ENCODE measurements around the gene CALML5. TPM values are rescaled to one million over a fixed set of nuclear protein-coding genes. Genes with fewer than 3 reads are reported as not detected.
A peak's percentile ranks its signal among the peaks of the same experiment; 100 is the strongest.
"Not testable (repeated sequence)": the region's sequence is repeated elsewhere in the genome, so short reads cannot be mapped to it uniquely, and the experiment has no call there.

The CALML5 gene
- total RNA-seq, 1 donor from 2014 or later: not detected

DNA sequence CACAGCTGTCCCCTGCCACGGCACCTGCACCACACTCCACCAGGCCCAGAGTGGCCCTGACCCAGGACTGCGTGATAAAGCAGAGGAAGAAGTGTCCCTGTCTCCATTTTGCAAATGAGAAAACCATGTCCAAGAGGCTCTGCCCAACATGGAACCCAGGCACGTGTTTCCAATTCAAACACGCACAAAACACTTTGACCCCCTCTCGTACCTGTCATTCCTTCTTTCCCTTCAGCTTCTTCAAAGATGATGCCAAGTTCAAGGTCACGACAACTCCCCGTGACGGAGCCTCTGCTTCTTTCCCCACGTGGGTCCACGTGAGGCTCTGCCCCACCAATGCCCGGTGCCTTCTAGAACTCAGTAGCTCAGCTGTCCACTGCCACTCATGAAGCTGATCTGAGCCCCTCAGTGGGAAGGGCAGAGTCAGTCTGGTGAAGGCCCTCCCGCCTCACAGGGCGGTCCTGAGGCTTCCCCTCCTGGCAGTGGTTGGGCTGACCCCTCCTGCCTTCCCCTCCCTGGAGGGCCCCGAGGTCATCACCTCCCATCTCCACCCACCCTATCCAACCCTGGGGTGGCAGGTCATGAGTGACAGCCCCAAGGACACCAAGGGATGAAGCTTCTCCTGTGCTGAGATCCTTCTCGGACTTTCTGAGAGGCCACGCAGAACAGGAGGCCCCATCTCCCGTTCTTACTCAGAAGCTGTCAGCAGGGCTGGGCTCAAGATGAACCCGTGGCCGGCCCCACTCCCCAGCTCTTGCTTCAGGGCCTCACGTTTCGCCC is 19.0 kb downstream of the CALML5 start:
- TF ChIP-seq, protein P1, sequence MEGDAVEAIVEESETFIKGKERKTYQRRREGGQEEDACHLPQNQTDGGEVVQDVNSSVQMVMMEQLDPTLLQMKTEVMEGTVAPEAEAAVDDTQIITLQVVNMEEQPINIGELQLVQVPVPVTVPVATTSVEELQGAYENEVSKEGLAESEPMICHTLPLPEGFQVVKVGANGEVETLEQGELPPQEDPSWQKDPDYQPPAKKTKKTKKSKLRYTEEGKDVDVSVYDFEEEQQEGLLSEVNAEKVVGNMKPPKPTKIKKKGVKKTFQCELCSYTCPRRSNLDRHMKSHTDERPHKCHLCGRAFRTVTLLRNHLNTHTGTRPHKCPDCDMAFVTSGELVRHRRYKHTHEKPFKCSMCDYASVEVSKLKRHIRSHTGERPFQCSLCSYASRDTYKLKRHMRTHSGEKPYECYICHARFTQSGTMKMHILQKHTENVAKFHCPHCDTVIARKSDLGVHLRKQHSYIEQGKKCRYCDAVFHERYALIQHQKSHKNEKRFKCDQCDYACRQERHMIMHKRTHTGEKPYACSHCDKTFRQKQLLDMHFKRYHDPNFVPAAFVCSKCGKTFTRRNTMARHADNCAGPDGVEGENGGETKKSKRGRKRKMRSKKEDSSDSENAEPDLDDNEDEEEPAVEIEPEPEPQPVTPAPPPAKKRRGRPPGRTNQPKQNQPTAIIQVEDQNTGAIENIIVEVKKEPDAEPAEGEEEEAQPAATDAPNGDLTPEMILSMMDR (IDR thresholded peaks at IDR 0.05): no peak
- peak in 1 of 2 donors; percentile 42 for DNase-seq (ENCODE audit: low spot score in 2 of 2)

DNA sequence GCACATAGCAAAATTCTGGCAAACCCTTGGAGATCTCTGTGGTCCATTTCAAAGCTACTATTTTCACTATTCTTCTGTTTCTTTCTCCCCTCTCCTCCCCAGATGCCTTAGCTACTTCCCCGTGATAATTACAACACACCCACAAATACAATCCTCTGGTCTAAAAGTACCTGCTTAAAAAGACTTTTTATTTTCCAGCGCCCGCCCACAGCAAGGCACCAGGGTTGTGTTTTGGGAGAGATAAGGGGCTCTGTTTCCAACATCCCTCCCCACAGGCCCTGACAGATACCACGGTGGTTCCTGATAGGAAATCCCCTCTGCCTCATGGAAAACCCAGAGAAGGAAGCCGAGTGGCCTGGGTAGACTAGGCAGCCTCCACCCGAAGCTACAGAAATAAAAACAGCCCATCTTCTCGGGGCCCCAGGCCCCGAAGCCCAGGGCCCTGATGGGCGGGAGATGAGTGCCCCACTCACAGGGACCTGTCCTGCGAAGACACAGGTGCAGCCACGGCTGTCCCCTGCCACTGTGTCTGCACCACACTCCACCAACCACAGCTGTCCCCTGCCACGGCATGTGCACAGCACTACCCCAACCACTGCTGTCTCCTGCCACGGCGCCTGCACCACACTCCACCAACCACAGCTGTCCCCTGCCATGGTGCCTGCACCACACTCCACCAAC is 19.7 kb downstream of the CALML5 start:
- no peaks in the 10 kb centered on the region for H3K4me1 ChIP-seq
- H3K4me3 ChIP-seq: no peak overlapping the region
- intact Hi-C loops (cut with DNase I): no loop called here
- H3K36me3 ChIP-seq: no peaks in the 10 kb centered on the region
- peaks cover 0 to 5% of the 10 kb centered on the region in 2 donors for H3K9me3 ChIP-seq
- no peaks in the 10 kb centered on the region for H3K27me3 ChIP-seq
- no peak overlapping the region for H3K27ac ChIP-seq
- TF ChIP-seq, protein P1 (IDR thresholded peaks at IDR 0.05): no peak
- peak in 1 of 2 donors; percentile 54 for DNase-seq (ENCODE audit: low spot score in 2 of 2)

More for the DNA sequence above, 19.0 kb downstream of the CALML5 start:
- H3K27ac ChIP-seq: no peak overlapping the region
- H3K36me3 ChIP-seq: no peaks in the 10 kb centered on the region
- H3K4me3 ChIP-seq: no peak overlapping the region
- peaks cover 0 to 5% of the 10 kb centered on the region in 2 donors for H3K9me3 ChIP-seq
- intact Hi-C loops (cut with DNase I): no loop called here
- H3K4me1 ChIP-seq: no peaks in the 10 kb centered on the region
- H3K27me3 ChIP-seq: no peaks in the 10 kb centered on the region

DNA sequence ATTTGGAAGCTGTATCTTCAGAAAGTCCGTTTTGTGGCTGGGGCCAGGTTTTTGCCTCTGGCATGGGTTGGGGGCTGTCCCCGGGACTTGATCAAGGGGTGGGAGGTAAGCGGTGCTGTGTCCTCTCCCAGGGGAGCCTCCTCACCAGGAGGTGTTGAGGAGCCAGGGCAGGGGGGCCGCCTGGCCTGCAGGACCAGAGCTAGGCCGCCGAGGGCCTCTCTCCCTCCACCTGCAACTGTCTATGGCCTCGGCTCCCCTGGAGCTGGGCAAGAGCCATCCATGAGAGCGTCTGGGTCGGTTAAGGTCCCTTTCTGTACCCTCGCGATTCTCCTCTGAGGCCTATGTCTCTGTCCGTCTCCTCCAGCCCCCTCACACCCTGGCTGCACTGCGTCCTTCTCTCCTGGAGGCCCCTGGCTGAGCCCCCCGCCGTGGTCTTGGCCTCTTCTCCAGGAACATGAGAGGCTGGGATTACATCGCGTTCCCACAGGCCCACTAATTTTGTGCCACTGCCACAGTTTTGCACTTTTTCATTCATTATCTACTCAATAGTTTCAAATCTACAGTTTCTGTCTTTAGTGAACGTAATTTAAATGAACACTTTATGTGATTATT is 20.6 kb downstream of the CALML5 start:
- H3K36me3 ChIP-seq: no peaks in the 10 kb centered on the region

DNA sequence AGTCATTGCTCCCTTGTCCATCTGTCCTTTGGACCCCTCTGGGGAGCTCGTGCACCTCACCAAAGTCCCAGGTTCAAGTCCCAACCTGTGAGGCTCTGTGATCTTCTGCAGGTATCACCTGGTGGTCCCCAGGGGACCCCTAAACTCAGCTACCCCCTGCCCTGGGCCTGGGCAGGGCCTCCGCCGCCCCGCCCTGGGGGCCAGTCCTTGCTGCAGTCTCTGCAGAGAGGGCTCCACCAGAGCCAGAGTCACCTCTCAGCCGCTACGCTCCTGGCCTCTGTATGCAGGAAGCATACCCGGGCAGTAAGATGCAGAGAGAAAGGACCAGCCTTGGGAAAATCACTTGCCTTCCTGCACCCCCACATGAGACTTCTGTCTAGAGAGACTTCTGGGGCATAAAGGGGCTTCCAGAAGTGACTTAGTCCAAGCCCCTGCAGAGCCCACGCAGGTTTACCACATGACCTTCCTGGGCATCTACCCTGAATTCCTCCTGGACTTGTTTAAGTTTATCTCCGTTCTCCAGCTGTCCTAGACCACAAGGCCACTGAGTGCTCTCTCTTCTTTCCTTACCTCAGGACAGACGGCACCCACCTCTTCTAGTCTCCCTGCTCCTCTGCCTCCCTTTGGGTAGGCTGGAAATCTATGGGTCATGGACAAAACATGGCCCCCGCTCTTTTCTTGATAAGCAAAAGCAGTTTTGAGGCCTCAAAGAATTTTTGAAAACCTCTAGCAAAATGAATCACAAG is 21.2 kb downstream of the CALML5 start:
- TF ChIP-seq, protein P1 (IDR thresholded peaks at IDR 0.05): no peak
- H3K9me3 ChIP-seq: no peaks in the 10 kb centered on the region
- H3K27ac ChIP-seq: no peak overlapping the region
- no peaks in the 10 kb centered on the region for H3K27me3 ChIP-seq
- intact Hi-C loops (cut with DNase I): no loop called here
- no peaks in the 10 kb centered on the region for H3K36me3 ChIP-seq
- no peak overlapping the region for H3K4me3 ChIP-seq
- peak in 1 of 2 donors; percentile 45 for DNase-seq (ENCODE audit: low spot score in 2 of 2)
- no peaks in the 10 kb centered on the region for H3K4me1 ChIP-seq

More for the DNA sequence above, 20.6 kb downstream of the CALML5 start:
- no peaks in the 10 kb centered on the region for H3K27me3 ChIP-seq
- peak in 1 of 2 donors; percentile 47 for DNase-seq (ENCODE audit: low spot score in 2 of 2)
- H3K27ac ChIP-seq: no peak overlapping the region
- H3K9me3 ChIP-seq: no peaks in the 10 kb centered on the region
- H3K4me3 ChIP-seq: no peak overlapping the region
- TF ChIP-seq, protein P1 (IDR thresholded peaks at IDR 0.05): no peak
- H3K4me1 ChIP-seq: no peaks in the 10 kb centered on the region
- intact Hi-C loops (cut with DNase I): no loop called here

DNA sequence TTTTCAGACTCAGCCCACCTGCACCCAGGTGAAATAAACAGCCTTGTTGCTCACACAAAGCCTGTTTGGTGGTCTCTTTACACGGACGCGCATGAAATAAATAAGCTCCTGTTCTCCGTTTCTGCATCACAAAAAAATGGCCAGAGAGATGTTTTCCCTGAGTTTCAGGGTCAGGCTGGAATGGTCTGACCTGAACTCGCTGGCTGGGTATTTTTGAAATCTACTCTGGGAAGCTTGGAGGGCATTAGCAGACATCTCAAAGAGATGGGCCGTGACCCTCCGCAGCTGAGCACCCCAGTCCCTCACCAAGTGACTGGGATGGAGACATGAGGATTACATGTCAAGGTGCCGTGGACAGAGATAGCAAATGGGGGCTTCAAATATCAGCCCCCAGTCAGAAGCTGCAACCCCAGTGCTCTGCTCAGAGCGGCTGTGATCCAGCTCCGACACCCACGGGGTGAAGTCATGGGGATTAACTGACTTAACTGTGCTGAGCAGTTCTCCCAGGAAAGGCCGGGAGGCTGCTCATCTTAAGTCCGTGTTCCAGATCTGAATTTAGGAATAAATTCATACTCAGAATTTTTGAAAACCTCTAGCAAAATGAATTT is 22.3 kb downstream of the CALML5 start:
- no peak for DNase-seq (ENCODE audit: low spot score in 2 of 2)
- no peaks in the 10 kb centered on the region for H3K36me3 ChIP-seq
- intact Hi-C loops (cut with DNase I): no loop called here
- no peak overlapping the region for H3K4me3 ChIP-seq
- no peak overlapping the region for H3K27ac ChIP-seq
- no peaks in the 10 kb centered on the region for H3K9me3 ChIP-seq
- H3K27me3 ChIP-seq: no peaks in the 10 kb centered on the region
- TF ChIP-seq, protein P1 (IDR thresholded peaks at IDR 0.05): no peak
- H3K4me1 ChIP-seq: no peaks in the 10 kb centered on the region

DNA sequence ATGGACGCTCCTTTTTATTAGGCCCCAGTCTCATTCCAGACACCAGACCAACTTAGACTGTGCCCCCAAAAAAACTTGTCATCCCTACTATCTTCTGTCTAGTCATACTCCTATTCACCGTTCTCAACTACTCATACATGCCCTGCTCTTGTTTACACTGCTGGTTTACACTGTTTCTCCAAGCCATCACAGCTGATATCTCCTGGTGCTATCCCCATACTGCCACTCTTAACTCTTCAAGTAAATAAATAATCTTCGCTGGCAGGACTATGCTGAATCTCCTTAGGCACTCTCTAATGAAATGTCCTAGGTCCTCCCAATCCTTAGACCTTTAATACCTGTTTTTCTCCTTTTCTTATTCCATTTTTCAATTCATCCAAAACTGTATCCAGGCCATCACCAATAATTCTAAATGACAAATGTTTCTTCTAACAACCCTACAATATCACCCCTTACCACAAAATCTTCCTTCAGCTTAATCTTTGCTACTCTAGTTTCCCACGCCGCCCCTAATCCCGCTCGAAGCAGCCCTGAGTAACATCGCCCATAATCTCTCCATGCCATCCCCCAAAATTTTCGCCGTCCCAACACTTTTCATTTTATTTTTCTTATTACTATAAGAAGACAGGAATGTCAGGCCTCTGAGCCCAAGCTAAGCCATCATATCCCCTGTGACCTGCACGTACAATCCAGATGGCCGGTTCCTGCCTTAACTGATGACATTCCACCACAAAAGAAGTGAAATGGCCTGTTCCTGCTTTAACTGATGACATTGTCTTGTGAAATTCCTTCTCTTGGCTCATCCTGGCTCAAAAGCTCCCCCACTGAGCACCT is 23.2 kb downstream of the CALML5 start:
- H3K36me3 ChIP-seq; H3K4me3 ChIP-seq; H3K27ac ChIP-seq; H3K4me1 ChIP-seq; H3K27me3 ChIP-seq; intact Hi-C loops (cut with DNase I); H3K9me3 ChIP-seq; DNase-seq (ENCODE audit: low spot score in 2 of 2): not testable (repeated sequence)

DNA sequence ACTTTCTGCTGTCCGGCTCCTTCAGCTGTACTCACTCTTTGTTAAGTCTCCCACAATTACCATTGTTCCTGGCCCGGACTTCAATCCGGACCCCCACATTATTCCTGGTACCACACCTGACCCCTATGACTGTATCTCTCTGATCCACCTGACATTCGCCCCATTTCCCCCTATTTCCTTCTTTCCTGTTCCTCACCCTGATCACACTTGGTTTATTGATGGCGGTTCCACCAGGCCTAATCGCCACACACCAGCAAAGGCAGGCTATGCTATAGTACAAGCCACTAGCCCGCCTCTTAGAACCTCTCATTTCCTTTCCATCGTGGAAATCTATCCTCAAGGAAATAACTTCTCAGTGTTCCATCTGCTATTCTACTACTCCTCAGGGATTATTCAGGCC is 24.3 kb downstream of the CALML5 start:
- H3K4me1 ChIP-seq; H3K27ac ChIP-seq; intact Hi-C loops (cut with DNase I); DNase-seq (ENCODE audit: low spot score in 2 of 2); H3K36me3 ChIP-seq; H3K9me3 ChIP-seq; H3K27me3 ChIP-seq; H3K4me3 ChIP-seq: not testable (repeated sequence)

Measured in ascending aorta (tissue), 2 donors.